PC-9 (cell line): ENCODE measurements around the gene FASTKD2.

Experiments
- CTCF ChIP-seq: fragments of 200-600 bp; sonication (generic); conservative IDR thresholded peaks from 2 replicates; pipeline ENCODE4 v1.6.1; 2017; ENCODE audit warnings: mixed run types, antibody characterized with exemption, mild to moderate bottlenecking, moderate library complexity
- EZH2 ChIP-seq: fragments of 200-600 bp; sonication (generic); IDR thresholded peaks from 2 replicates; pipeline ENCODE4 v1.8.0; 2017; ENCODE audit warnings: antibody characterized with exemption, low read depth

GRCh38 chr2:206836722-206837121, 71.3 kb downstream of the FASTKD2 start:
- TF ChIP-seq CTCF (no peak), EZH2 (no peak)
